Anterior cingulate cortex (tissue), 58 donors: Measurements from ENCODE around the gene HOXD12.

ENCODE experiments used
- DNase-seq, 58 donors: peaks; one replicate each; lab custom pipeline; 2025; lab: John Stamatoyannopoulos, UW

Gene HOXD12

GRCh38 chr2:176117162-176117822, 17.7 kb downstream of the HOXD12 start:
- no peak for DNase-seq

DNA sequence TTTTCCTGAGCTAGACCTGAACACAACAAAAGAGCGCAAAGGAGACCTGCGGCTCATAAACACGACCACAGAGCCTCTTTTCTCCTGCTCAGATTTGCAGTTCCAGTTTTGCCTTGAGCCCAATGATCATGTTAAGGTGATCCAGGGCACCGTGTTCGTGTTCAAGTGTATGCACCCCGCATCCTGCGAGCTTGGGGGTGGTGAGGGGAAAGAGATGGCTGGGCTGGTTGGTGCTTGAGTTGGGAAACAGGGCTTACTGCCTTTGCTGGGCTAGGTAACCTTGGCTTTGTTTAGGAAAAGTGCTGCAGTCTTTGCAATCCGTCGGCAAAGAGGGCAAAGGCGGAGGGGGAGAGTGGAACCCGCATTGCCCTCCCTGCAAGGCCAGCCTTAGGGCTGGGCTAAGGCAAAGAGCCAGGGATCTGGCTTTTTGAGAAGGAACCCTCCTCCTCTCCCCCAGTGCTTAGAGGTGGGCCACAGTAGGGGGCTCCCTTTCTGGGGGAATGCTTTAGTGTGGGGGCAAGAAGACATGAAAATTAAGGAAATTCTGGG, 18.3 kb downstream of the HOXD12 start:
- DNase-seq = no peak

- DNase-seq = no peak
Measured at GRCh38 chr2:176118601-176119339, 19.2 kb downstream of the HOXD12 start.

DNA sequence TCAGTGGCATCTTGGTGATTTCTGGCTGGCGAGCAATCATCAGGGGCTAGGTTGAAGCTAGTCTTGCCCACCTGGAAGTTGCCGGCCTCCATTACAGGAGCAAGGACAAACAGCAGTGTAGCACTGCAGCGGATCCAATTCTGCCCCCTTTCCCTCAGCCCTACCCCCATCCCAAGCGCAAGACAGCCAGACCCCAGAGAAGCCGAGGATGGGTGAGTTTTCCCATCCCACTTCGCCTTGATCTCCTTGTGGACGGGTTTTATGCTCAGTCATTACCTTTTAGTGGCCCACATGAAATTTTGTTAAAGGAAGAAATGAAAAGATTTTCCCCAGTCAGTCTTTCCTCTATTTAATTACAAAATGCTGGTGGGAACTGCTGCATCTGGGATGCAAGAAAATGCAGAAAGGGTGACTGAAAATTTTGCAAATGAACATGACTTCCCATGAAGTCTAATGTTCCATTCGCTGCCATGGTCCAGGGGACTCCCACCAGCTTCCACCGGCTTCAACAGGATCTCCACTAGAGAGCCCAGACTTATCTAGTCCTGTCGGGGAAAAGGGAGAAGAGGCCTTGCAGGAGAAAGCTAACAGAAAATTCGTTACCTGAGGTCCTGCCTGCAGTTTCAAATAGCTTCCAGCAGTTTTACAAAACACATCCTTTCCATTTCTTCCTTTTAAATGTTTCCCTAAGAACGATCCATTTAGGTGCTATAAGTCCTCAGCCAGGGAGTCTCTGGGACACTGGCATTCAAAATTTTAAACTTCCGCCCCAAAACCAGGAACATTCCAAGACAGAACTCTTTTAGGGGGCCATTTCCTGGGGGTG, 21.0 kb downstream of the HOXD12 start:
- DNase-seq = no peak

DNA sequence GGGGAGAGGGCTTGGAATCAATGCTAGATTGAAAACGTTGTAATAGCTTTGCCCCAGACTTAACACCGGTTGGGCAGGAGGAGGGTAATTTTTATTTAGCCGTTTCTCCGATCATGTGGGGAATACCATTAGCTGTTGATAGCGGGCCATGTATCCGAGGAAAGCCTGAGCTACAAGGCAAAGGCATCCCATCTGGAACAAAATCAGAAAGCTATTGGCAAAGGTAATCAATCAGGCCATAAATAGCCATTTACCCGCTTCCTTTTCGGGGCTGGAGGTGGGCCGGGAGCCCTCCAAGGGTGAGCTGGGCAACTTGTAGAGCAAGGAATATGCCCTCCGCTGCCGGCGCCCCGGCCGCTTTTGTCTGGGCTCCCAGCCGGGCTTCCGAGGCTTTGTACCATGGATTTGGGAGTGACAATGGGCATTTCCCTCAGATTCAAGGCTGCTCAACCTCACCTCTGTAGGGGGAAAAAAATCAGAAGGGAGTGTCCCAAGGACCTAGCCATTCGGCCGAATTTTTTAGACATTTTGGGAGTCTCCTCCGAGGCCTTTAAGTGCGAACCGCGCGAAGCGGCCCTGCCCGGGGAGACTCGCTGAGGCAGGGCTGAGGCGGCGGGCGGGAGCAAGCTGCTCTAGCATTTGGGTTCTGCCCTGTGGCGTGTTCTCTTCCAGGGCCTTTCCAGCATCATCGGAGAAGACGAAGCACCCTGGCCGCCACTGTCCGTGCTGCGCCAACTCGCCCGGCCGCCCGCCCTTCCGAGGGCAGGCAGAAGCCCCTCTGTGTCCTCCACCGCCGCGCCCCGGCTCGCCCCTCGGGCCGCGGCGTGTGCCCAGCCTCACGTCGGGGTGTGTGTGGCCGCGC, 21.8 kb downstream of the HOXD12 start:
- no peak for DNase-seq

GRCh38 chr2:176122052-176122682, 22.6 kb downstream of the HOXD12 start:
- DNase-seq = no peak

- no peak for DNase-seq
Measured at GRCh38 chr2:176122683-176123410, 23.3 kb downstream of the HOXD12 start, which contains the start of gene HOXD9. TSS of gene HOXD9 (plus strand) at chr2:176122719. CDS start at chr2:176122769, 50 bp downstream.

DNA sequence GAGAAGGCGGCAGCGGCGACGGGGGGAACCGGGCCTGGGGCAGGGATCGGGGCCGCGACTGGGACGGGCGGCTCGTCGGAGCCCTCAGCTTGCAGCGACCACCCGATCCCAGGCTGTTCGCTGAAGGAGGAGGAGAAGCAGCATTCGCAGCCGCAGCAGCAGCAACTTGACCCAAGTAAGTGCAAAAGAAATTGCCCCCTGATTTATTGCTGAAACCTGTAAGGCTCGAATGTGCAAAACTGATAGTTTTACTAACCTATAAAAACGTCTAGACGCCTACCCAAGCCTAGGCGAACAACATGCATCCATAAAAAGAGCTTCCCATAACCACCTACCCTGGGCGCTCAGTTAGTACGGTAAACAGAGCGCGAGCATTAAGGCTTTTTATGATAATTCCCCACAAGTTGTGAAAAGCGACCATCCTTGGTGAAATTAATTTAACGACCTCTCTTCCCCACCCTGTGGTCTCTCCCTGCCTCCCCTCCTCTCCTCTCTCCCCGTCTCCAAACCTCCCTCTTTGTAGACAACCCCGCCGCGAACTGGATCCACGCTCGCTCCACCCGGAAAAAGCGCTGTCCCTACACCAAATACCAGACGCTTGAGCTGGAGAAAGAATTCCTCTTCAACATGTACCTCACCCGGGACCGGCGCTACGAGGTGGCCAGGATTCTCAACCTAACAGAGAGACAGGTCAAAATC, 24.0 kb downstream of the HOXD12 start:
- DNase-seq = no peak

GRCh38 chr2:176124110-176124946, 24.7 kb downstream of the HOXD12 start:
- no peak for DNase-seq

GRCh38 chr2:176124947-176125771, 25.6 kb downstream of the HOXD12 start:
- no peak for DNase-seq

- no peak for DNase-seq
Measured at GRCh38 chr2:176125772-176126054, 26.1 kb downstream of the HOXD12 start.

DNA sequence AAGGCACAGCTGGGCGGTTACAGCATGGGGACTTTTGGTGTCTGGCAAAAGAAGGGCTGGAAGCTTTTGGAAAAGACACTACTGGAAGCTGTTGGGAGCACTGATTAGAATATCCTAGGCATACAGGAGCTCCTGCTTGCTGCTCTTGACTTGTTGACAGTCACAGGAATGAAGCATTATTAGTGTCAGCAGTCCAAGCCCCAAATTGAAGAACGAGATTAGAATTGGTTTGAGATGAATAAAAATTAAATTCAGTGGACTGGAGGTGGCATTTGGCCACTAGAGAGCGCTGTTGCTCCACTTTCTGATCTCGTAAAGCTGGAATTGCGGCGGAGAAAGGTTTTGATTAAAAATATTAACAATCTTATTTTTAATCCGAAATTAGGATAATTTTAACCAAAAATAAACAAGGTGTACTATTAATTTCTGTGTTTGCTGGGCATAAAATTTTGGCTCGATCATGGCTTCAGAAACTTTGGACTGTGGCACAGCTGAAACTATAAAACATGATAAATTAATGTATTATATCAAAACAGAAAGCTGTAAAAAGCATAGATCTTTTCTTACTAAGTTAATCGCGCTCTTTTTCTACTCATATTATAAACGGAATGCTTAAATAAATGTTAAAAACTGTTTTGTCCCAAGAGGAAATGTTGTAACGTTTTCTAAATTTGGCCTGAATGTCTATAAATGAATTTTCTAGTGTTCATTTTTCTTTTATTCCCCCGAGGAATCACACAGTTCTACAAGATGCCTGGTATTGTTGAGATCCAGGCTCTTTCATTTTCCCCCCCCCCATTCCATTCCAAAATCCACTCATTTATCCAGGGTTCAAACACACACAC, 27.6 kb downstream of the HOXD12 start:
- DNase-seq = peak in 40 of 58 donors; percentile 0 to 80 (median 26)

GRCh38 chr2:176127774-176128072, 28.1 kb downstream of the HOXD12 start:
- DNase-seq = no peak

GRCh38 chr2:176128172-176128981, 28.8 kb downstream of the HOXD12 start:
- DNase-seq = no peak
